Loucy (cell line): ENCODE measurements around the gene DDX42.

Experiments used
- H2AFZ ChIP-seq: fragments of 200-600 bp; sonication (generic); 2 replicates; pipeline ENCODE4 v1.6.0; 2016; ENCODE audit warnings: antibody characterized with exemption, mild to moderate bottlenecking, low read length, moderate library complexity
- H3F3A ChIP-seq: fragments of 200-600 bp; 2 replicates; pipeline ENCODE4 v1.6.0; 2016; ENCODE audit warnings: antibody characterized with exemption, low read depth, mild to moderate bottlenecking
- H3K27me3 ChIP-seq: fragments of 200-600 bp; sonication (generic); 2 replicates; pipeline ENCODE4 v1.6.1; 2014; ENCODE audit warnings: low read length, mild to moderate bottlenecking; ENCODE audit not compliant: insufficient read depth, poor library complexity, severe bottlenecking
- H3K36me3 ChIP-seq: fragments of 200-600 bp; sonication (generic); 2 replicates; pipeline ENCODE4 v1.6.1; 2016; ENCODE audit warnings: low read length; ENCODE audit not compliant: insufficient read depth
- H3K4me1 ChIP-seq: fragments of 200-600 bp; sonication (generic); 2 replicates; pipeline ENCODE4 v1.5.1; 2014; ENCODE audit warnings: low read length, mild to moderate bottlenecking; ENCODE audit not compliant: insufficient read depth, poor library complexity, severe bottlenecking
- H3K4me2 ChIP-seq: fragments of 200-600 bp; sonication (generic); 2 replicates; pipeline ENCODE4 v1.6.0; 2014; ENCODE audit warnings: antibody characterized with exemption, low read length, low read depth, mild to moderate bottlenecking; ENCODE audit not compliant: poor library complexity, severe bottlenecking
- H3K4me3 ChIP-seq: fragments of 200-600 bp; sonication (generic); 2 replicates; pipeline ENCODE4 v1.5.1; 2014; ENCODE audit warnings: low read length, mild to moderate bottlenecking, mixed read lengths; ENCODE audit not compliant: poor library complexity, severe bottlenecking
- H3K79me2 ChIP-seq: fragments of 200-600 bp; sonication (generic); 2 replicates; pipeline ENCODE4 v1.6.1; 2014; ENCODE audit warnings: low read length; ENCODE audit not compliant: insufficient read depth
- H3K9ac ChIP-seq: fragments of 200-600 bp; sonication (generic); 2 replicates; pipeline ENCODE4 v1.6.0; 2014; ENCODE audit warnings: mild to moderate bottlenecking, low read depth, low read length, moderate library complexity; ENCODE audit not compliant: poor library complexity, severe bottlenecking
- H3K9me2 ChIP-seq: fragments of 200-600 bp; sonication (generic); replicated peaks from 2 replicates; pipeline ENCODE4 v1.6.1; 2016; ENCODE audit warnings: low read depth, low read length, mixed read lengths
- H3K9me3 ChIP-seq: fragments of 200-600 bp; sonication (generic); 2 replicates; pipeline ENCODE4 v1.6.1; 2014; ENCODE audit warnings: mild to moderate bottlenecking, antibody characterized with exemption, low read length, low read depth; ENCODE audit not compliant: insufficient read depth
- H4K20me1 ChIP-seq: fragments of 200-600 bp; sonication (generic); 2 replicates; pipeline ENCODE4 v1.6.0; 2014; ENCODE audit warnings: antibody characterized with exemption, low read length, mild to moderate bottlenecking; ENCODE audit not compliant: insufficient read depth, poor library complexity, severe bottlenecking
- CTCF ChIP-seq: fragments of 200-600 bp; sonication (generic); conservative IDR thresholded peaks from 2 replicates; pipeline ENCODE4 v1.5.1; 2014; ENCODE audit warnings: mild to moderate bottlenecking, antibody characterized with exemption, low read length
- EZH2phosphoT487 ChIP-seq: fragments of 200-600 bp; IDR thresholded peaks from 2 replicates; pipeline ENCODE4 v1.6.1; 2018; ENCODE audit warnings: antibody characterized with exemption, mild to moderate bottlenecking, moderate library complexity, borderline replicate concordance

Gene DDX42

GRCh38 chr17:63843910-63844677 lies 70.1 kb downstream of the DDX42 start:
- H3K27me3 ChIP-seq: no peaks in the 10 kb centered on the region
- H3K9me3 ChIP-seq: no peaks in the 10 kb centered on the region
- H3K4me1 ChIP-seq: peaks cover 39% of the 10 kb centered on the region
- H3K79me2 ChIP-seq: peaks cover 36% of the 10 kb centered on the region
- H3K9me2 ChIP-seq: no peaks in the 10 kb centered on the region
- H3K36me3 ChIP-seq: no peaks in the 10 kb centered on the region
- H3F3A ChIP-seq: peaks cover 10% of the 10 kb centered on the region
- peaks cover 32% of the 10 kb centered on the region for H4K20me1 ChIP-seq
- no peak for TF ChIP-seq CTCF
- TF ChIP-seq EZH2phosphoT487: no peak
- peak overlapping the region; percentile 89 for H3K4me3 ChIP-seq
- H3K9ac ChIP-seq: peak overlapping the region; percentile 97
- peak overlapping the region; percentile 65 for H2AFZ ChIP-seq
- peak overlapping the region; percentile 90 for H3K4me2 ChIP-seq

GRCh38 chr17:63845509-63845908 lies 71.5 kb downstream of the DDX42 start:
- H3K36me3 ChIP-seq: no peaks in the 10 kb centered on the region
- H3K79me2 ChIP-seq: peaks cover 21% of the 10 kb centered on the region
- H3K4me3 ChIP-seq: no peak overlapping the region
- H3K9me3 ChIP-seq: no peaks in the 10 kb centered on the region
- H3K27me3 ChIP-seq: no peaks in the 10 kb centered on the region
- H2AFZ ChIP-seq: no peak overlapping the region
- no peak overlapping the region for H3K4me2 ChIP-seq
- peaks cover 10% of the 10 kb centered on the region for H3F3A ChIP-seq
- H3K9ac ChIP-seq: no peak overlapping the region
- H3K9me2 ChIP-seq: no peaks in the 10 kb centered on the region
- peaks cover 27% of the 10 kb centered on the region for H3K4me1 ChIP-seq
- TF ChIP-seq CTCF (no peak), EZH2phosphoT487 (no peak)
- H4K20me1 ChIP-seq: peaks cover 18% of the 10 kb centered on the region

GRCh38 chr17:63847525-63848249 lies 73.7 kb downstream of the DDX42 start:
- TF ChIP-seq CTCF (no peak), EZH2phosphoT487 (no peak)
- no peaks in the 10 kb centered on the region for H3K36me3 ChIP-seq
- H2AFZ ChIP-seq: no peak overlapping the region
- no peak overlapping the region for H3K4me3 ChIP-seq
- H3F3A ChIP-seq: peaks cover 10% of the 10 kb centered on the region
- H4K20me1 ChIP-seq: no peaks in the 10 kb centered on the region
- no peak overlapping the region for H3K9ac ChIP-seq
- no peaks in the 10 kb centered on the region for H3K9me2 ChIP-seq
- no peaks in the 10 kb centered on the region; the same call in 1 of the 2 replicates for H3K79me2 ChIP-seq
- H3K4me2 ChIP-seq: no peak overlapping the region
- H3K9me3 ChIP-seq: no peaks in the 10 kb centered on the region
- peaks cover 10% of the 10 kb centered on the region for H3K4me1 ChIP-seq
- no peaks in the 10 kb centered on the region for H3K27me3 ChIP-seq
